ENCODE data around the gene POLRMT. TPM values are rescaled to one million over a fixed set of nuclear protein-coding genes. Genes with fewer than 3 reads are reported as not detected.

The POLRMT gene
- total and polyA plus RNA-seq, 9 donors, result 13.5 to 52.3 (median 40.6) TPM

GRCh38 chr19:572743-573518 is 60.4 kb downstream of the POLRMT start:
- H3K27me3 ChIP-seq, result no peaks in the 10 kb centered on the region
- TF ChIP-seq CTCF (IDR thresholded peaks at IDR 0.05) (peak in 2 of 3 donors; percentile 9 to 30), POLR2A (IDR thresholded peaks at IDR 0.05) (no peak)
- H3K4me1 ChIP-seq (ENCODE audit: insufficient read depth), result peaks cover 32% of the 10 kb centered on the region
- no peaks in the 10 kb centered on the region for H3K36me3 ChIP-seq
- WGBS, 3 donors, result 0 to 1% (median 1%) methylated on average over 40 to 55 of the region's 55 CpGs
- H3K9me3 ChIP-seq, result no peaks in the 10 kb centered on the region
- peak overlapping the region; percentile 71 to 75 for H3K27ac ChIP-seq
- H3K4me3 ChIP-seq, result peak overlapping the region; percentile 97
- intact Hi-C loops (cut with DNase I), result no loop called here
- DNase-seq, result peak; percentile 62 to 81 (median 79)

- Histone ChIP-seq H3K4me1 (ENCODE audit: insufficient read depth) (peaks cover 29% of the 10 kb centered on the region), H3K27me3 (no peaks in the 10 kb centered on the region), H3K27ac (peak within 1 kb of the TSS; percentile 71 to 75), H3K36me3 (no peaks in the 10 kb centered on the region), H3K4me3 (peak within 1 kb of the TSS; percentile 97), H3K9me3 (no peaks in the 10 kb centered on the region)
- 0% methylated on average over 71 to 79 of the region's 79 CpGs for WGBS, 3 donors
- intact Hi-C loops (cut with DNase I), result no loop called here
- peak; percentile 89 for TF ChIP-seq POLR2A (IDR thresholded peaks at IDR 0.05)
- peak; percentile 14 for TF ChIP-seq EP300 (IDR thresholded peaks at IDR 0.05)
- no peak for TF ChIP-seq CTCF (IDR thresholded peaks at IDR 0.05)
- peak; percentile 98 to 99 (median 98) for DNase-seq
Measured at GRCh38 chr19:572140-572742, 61.1 kb downstream of the POLRMT start, which contains the start of gene BSG. Gene BSG (plus strand): TSS chr19:572596. CDS start chr19:572635, 39 bp downstream.

- Histone ChIP-seq H3K4me3 (peak overlapping the region; percentile 43), H3K27me3 (no peaks in the 10 kb centered on the region), H3K9me3 (no peaks in the 10 kb centered on the region), H3K36me3 (no peaks in the 10 kb centered on the region), H3K27ac (peak overlapping the region in 1 of 2 donors; percentile 47), H3K4me1 (ENCODE audit: insufficient read depth) (peaks cover 26% of the 10 kb centered on the region)
- no peak for DNase-seq
- 0 to 4% (median 2%) methylated on average over 14 of the region's 14 CpGs for WGBS, 3 donors
- intact Hi-C loops (cut with DNase I), result loop anchor here in 1 of 4 donors (2.0 kb wide), 1 partner anchor 39 kb away; no protein-coding TSS in a partner anchor
- TF ChIP-seq EP300 (IDR thresholded peaks at IDR 0.05) (no peak), POLR2A (IDR thresholded peaks at IDR 0.05) (no peak), CTCF (IDR thresholded peaks at IDR 0.05) (no peak)
Measured at GRCh38 chr19:571566-571974, 61.8 kb downstream of the POLRMT start.

GRCh38 chr19:570937-571565 is 62.3 kb downstream of the POLRMT start:
- Histone ChIP-seq H3K36me3 (no peaks in the 10 kb centered on the region), H3K4me3 (peak overlapping the region; percentile 43), H3K27me3 (no peaks in the 10 kb centered on the region), H3K27ac (peak overlapping the region in 1 of 2 donors; percentile 47), H3K4me1 (ENCODE audit: insufficient read depth) (peaks cover 23% of the 10 kb centered on the region), H3K9me3 (no peaks in the 10 kb centered on the region)
- DNase-seq, result peak in 3 of 5 donors; percentile 47 to 57 (median 49)
- intact Hi-C loops (cut with DNase I), result loop anchor here in 1 of 4 donors (2.0 kb wide), 1 partner anchor 38 kb away; no protein-coding TSS in a partner anchor
- WGBS, 3 donors, result 2 to 3% (median 2%) methylated on average over 45 of the region's 45 CpGs
- TF ChIP-seq CTCF (IDR thresholded peaks at IDR 0.05) (no peak), EP300 (IDR thresholded peaks at IDR 0.05) (no peak), POLR2A (IDR thresholded peaks at IDR 0.05) (no peak)
